HepG2 (cell line): ENCODE results near the gene MICB. TPM values are rescaled to one million over a fixed set of nuclear protein-coding genes. Genes with fewer than 3 reads are reported as not detected.

Source experiments
- CENPX ChIP-seq: sonication (generic); formaldehyde crosslinking; IDR thresholded peaks from 2 replicates; pipeline ENCODE4 v1.9.0; 2021; ENCODE audit warnings: mild to moderate bottlenecking, missing genetic modification reagents, moderate library complexity
- DBP ChIP-seq: sonication (generic); formaldehyde crosslinking; IDR thresholded peaks from 2 replicates; pipeline ENCODE4 v1.4.0; 2020; ENCODE audit warnings: missing genetic modification reagents; ENCODE audit errors: not compliant biosample characterization
- DR1 ChIP-seq: sonication (generic); formaldehyde crosslinking; IDR thresholded peaks from 2 replicates; pipeline ENCODE4 v1.8.0; 2021; ENCODE audit warnings: mild to moderate bottlenecking, missing genetic modification reagents, inconsistent platforms
- E2F5 ChIP-seq: sonication (generic); formaldehyde crosslinking; conservative IDR thresholded peaks from 2 replicates; pipeline ENCODE4 v1.4.0; 2020; ENCODE audit warnings: missing genetic modification reagents
- FOXM1 ChIP-seq: sonication (generic); formaldehyde crosslinking; IDR thresholded peaks from 2 replicates; pipeline ENCODE4 v1.5.0; 2020; ENCODE audit warnings: missing genetic modification reagents
- IRX3 ChIP-seq: sonication (generic); formaldehyde crosslinking; IDR thresholded peaks from 2 replicates; pipeline ENCODE4 v1.8.1; 2023; ENCODE audit warnings: mild to moderate bottlenecking, low read depth, missing genetic modification reagents, borderline replicate concordance
- KAT8 ChIP-seq: IDR thresholded peaks from 2 replicates; pipeline ENCODE4 v1.6.1; 2016; ENCODE audit warnings: missing genetic modification reagents, missing compliant biosample characterization
- KDM1A ChIP-seq: IDR thresholded peaks from 2 replicates; pipeline ENCODE4 v1.6.1; 2016; ENCODE audit warnings: missing compliant biosample characterization
- NFIB ChIP-seq: sonication (generic); formaldehyde crosslinking; IDR thresholded peaks from 2 replicates; pipeline ENCODE4 v1.9.0; 2021; ENCODE audit warnings: missing genetic modification reagents, mild to moderate bottlenecking, borderline replicate concordance
- PCBP1 ChIP-seq: fragments of 200-400 bp; formaldehyde crosslinking; IDR thresholded peaks from 2 replicates; pipeline ENCODE4 v1.6.1; 2017; ENCODE audit warnings: mild to moderate bottlenecking, low read depth, low read length, borderline replicate concordance
- PHF5A ChIP-seq: IDR thresholded peaks from one replicate; pipeline ENCODE4 v1.6.1; 2018; ENCODE audit warnings: low read depth, missing genetic modification reagents; ENCODE audit not compliant: unreplicated experiment
- U2AF1 ChIP-seq: fragments of 200-400 bp; formaldehyde crosslinking; optimal IDR thresholded peaks from 2 replicates; pipeline ENCODE3; 2017; ENCODE audit warnings: mild to moderate bottlenecking, low read depth, low read length
- XBP1 ChIP-seq: sonication (generic); formaldehyde crosslinking; IDR thresholded peaks from 2 replicates; pipeline ENCODE4 v1.5.0; 2020; ENCODE audit warnings: missing genetic modification reagents
- ZFP90 ChIP-seq: sonication (generic); formaldehyde crosslinking; IDR thresholded peaks from 2 replicates; pipeline ENCODE4 v1.8.0; 2022; ENCODE audit warnings: missing genetic modification reagents, mild to moderate bottlenecking, inconsistent platforms, borderline replicate concordance
- ZKSCAN5 ChIP-seq: sonication (generic); formaldehyde crosslinking; IDR thresholded peaks from 2 replicates; pipeline ENCODE4 v1.5.1; 2020; ENCODE audit warnings: mild to moderate bottlenecking, missing genetic modification reagents
- ZNF230 ChIP-seq: sonication (generic); formaldehyde crosslinking; IDR thresholded peaks from 2 replicates; pipeline ENCODE4 v1.4.0; 2020; ENCODE audit warnings: mild to moderate bottlenecking, missing genetic modification reagents
- ZNF33B ChIP-seq: sonication (generic); formaldehyde crosslinking; IDR thresholded peaks from 2 replicates; pipeline ENCODE4 v1.5.1; 2020; ENCODE audit warnings: mild to moderate bottlenecking, missing genetic modification reagents
- ZNF468 ChIP-seq: sonication (generic); formaldehyde crosslinking; IDR thresholded peaks from 2 replicates; pipeline ENCODE4 v1.8.0; 2022; ENCODE audit warnings: mild to moderate bottlenecking, moderate library complexity, missing genetic modification reagents
- ZNF530 ChIP-seq: sonication (generic); formaldehyde crosslinking; IDR thresholded peaks from 2 replicates; pipeline ENCODE4 v1.5.0; 2020; ENCODE audit warnings: low read depth, mild to moderate bottlenecking, missing genetic modification reagents
- ZNF775 ChIP-seq: sonication (generic); formaldehyde crosslinking; IDR thresholded peaks from 2 replicates; pipeline ENCODE4 v1.4.0; 2020; ENCODE audit warnings: missing genetic modification reagents, mild to moderate bottlenecking, moderate library complexity, borderline replicate concordance
- polyA plus RNA-seq, 8 experiments: library from polyadenylated mRNA; depleted of rRNA in 3 of 8; stranded (reverse) in 7 of 8; unstranded in 1 of 8; fragments of >200 nt; fragmentation: Illumina TruSeq in 4 of 8; extraction: Trizol in 4 of 8; gene quantifications; 2 replicates each; pipeline versions ENCODE4 v1.2.1 to v1.2.3, GENCODE V29; 2011 to 2016; ENCODE audit warnings: low read depth in 4 of 8, missing spikeins in 1 of 8, mixed read lengths in 1 of 8; ENCODE audit not compliant: insufficient read depth in 1 of 8
- total RNA-seq, 5 experiments: library from RNA; depleted of rRNA; stranded (reverse); fragments of >200 nt; fragmentation: Illumina TruSeq; extraction: Trizol; gene quantifications; 2 replicates each; pipeline ENCODE4 v1.2.3, GENCODE V29; 2016; ENCODE audit warnings: low read depth in 1 of 5
- TF ChIP-seq, protein P1 (sequence below): sonication (generic); formaldehyde crosslinking; IDR thresholded peaks from 2 replicates; pipeline ENCODE4 v1.5.0; 2020; ENCODE audit warnings: missing genetic modification reagents, mild to moderate bottlenecking, borderline replicate concordance
- TF ChIP-seq, protein P2 (sequence below): sonication (generic); formaldehyde crosslinking; conservative IDR thresholded peaks from 2 replicates; pipeline ENCODE4 v1.4.0; 2020; ENCODE audit warnings: mild to moderate bottlenecking, missing genetic modification reagents, moderate library complexity

The MICB gene
- total and polyA plus RNA-seq, 2 of the 13 experiments (the other 11 are each of a cell fraction or from before 2014, with no cell fraction given): 12.5 to 12.8 TPM

- TF ChIP-seq XBP1 (no peak), ZNF775 (peak; percentile 59; the same call in 1 of the 2 replicates), PCBP1 (no peak), PHF5A (CRISPR knock-in tag) (peak; percentile 68), DR1 (CRISPR knock-in tag) (no peak), U2AF1 (no peak), ZNF530 (CRISPR knock-in tag) (no peak), DBP (CRISPR knock-in tag) (no peak), ZNF230 (no peak), E2F5 (CRISPR knock-in tag) (no peak), ZNF33B (CRISPR knock-in tag) (no peak), FOXM1 (CRISPR knock-in tag) (no peak), ZKSCAN5 (CRISPR knock-in tag) (no peak), ZFP90 (0 out of 2 replicates have a peak, but pooled peaks have one; percentile 28), KDM1A (CRISPR knock-in tag) (no peak), CENPX (CRISPR knock-in tag) (no peak), IRX3 (CRISPR knock-in tag) (0 out of 2 replicates have a peak, but pooled peaks have one; percentile 26), ZNF468 (CRISPR knock-in tag) (no peak), NFIB (no peak), KAT8 (CRISPR knock-in tag) (no peak)
- TF ChIP-seq, protein P1, sequence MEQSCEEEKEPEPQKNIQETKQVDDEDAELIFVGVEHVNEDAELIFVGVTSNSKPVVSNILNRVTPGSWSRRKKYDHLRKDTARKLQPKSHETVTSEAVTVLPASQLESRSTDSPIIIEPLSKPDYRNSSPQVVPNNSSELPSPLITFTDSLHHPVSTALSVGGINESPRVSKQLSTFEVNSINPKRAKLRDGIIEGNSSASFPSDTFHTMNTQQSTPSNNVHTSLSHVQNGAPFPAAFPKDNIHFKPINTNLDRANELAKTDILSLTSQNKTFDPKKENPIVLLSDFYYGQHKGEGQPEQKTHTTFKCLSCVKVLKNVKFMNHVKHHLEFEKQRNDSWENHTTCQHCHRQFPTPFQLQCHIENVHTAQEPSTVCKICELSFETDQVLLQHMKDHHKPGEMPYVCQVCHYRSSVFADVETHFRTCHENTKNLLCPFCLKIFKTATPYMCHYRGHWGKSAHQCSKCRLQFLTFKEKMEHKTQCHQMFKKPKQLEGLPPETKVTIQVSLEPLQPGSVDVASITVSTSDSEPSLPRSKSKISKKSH (CRISPR knock-in tag): peak; percentile 41; the same call in 1 of the 2 replicates
- TF ChIP-seq, protein P2, sequence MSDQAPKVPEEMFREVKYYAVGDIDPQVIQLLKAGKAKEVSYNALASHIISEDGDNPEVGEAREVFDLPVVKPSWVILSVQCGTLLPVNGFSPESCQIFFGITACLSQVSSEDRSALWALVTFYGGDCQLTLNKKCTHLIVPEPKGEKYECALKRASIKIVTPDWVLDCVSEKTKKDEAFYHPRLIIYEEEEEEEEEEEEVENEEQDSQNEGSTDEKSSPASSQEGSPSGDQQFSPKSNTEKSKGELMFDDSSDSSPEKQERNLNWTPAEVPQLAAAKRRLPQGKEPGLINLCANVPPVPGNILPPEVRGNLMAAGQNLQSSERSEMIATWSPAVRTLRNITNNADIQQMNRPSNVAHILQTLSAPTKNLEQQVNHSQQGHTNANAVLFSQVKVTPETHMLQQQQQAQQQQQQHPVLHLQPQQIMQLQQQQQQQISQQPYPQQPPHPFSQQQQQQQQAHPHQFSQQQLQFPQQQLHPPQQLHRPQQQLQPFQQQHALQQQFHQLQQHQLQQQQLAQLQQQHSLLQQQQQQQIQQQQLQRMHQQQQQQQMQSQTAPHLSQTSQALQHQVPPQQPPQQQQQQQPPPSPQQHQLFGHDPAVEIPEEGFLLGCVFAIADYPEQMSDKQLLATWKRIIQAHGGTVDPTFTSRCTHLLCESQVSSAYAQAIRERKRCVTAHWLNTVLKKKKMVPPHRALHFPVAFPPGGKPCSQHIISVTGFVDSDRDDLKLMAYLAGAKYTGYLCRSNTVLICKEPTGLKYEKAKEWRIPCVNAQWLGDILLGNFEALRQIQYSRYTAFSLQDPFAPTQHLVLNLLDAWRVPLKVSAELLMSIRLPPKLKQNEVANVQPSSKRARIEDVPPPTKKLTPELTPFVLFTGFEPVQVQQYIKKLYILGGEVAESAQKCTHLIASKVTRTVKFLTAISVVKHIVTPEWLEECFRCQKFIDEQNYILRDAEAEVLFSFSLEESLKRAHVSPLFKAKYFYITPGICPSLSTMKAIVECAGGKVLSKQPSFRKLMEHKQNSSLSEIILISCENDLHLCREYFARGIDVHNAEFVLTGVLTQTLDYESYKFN: peak; percentile 64; the same call in 1 of the 2 replicates
Measured at GRCh38 chr6:31529329-31530150, 31.6 kb downstream of the MICB start (continued).
